Renal pelvis (tissue), 4 donors: Measurements from ENCODE around the gene GPR34. TPM values are rescaled to one million over a fixed set of nuclear protein-coding genes. Genes with fewer than 3 reads are reported as not detected.

Experiments
- DNase-seq: peaks from one replicate; pipeline ENCODE4 v3.0.0-alpha.2; 2013
- polyA plus RNA-seq, 3 donors: library from polyadenylated mRNA; unstranded; fragments of 120-200 nt; gene quantifications; one replicate each; pipeline ENCODE4 v1.2.1, GENCODE V29; 2013; ENCODE audit not compliant: insufficient read length in 3 of 3

Gene GPR34
- polyA plus RNA-seq, 3 donors: 4.4 to 6.0 (median 5.0) TPM

DNA sequence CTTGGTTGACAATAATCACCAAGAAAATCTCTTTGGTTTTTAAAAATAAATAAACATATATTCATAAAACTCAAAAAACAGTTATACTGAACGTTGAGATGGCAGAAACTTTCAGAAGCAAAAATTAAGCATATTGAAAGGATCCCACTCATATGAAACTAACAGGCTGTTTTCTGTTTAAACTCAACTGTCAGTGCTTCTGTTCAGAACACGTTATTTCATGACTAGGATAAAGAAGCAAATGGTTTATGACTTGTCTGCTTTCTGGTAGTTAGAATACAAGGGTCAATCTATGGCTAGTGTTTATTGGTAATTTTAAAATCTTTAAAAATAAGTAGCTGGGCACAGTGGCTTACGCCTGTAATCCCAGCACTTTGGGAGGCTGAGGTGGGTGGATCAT lies 39.4 kb downstream of the GPR34 start:
- no peak for DNase-seq

DNA sequence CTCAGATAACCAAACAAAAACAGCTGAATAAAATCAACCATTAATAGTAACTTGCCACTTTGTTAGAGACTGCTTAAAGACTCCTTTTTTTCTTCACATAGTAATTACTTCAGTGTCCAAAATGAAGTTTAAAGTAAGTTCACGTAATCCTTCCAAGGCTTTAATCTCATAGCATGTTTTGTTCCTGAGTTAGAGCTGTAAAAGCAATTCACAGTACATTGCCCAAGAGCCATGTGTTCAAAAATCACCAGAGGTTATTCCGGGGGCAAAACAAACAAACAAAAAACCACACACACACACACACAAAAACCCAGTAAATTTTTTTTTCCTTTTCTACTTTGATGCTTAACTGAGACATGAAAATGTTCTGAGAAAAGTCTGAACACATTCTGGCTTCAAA lies 41.3 kb downstream of the GPR34 start:
- no peak for DNase-seq

DNA sequence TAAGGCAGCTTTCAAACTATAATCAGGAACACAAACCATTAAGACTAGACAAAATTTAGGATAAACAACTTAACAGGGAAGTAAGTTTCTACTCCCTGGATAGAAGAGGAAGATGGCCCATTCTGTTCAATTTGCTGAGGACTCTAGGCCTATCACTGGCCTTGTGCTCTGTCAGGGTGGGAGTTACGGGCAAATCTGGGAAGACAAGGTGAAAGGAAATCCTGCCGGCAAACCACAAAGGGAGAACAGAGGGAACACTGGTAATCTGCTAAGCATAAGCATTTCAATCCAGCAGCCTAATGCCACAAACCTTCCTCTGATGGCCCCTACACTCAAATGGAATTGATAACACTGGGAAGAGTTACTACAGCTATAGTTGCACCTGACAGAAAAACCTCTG lies 43.5 kb downstream of the GPR34 start:
- no peak for DNase-seq

DNA sequence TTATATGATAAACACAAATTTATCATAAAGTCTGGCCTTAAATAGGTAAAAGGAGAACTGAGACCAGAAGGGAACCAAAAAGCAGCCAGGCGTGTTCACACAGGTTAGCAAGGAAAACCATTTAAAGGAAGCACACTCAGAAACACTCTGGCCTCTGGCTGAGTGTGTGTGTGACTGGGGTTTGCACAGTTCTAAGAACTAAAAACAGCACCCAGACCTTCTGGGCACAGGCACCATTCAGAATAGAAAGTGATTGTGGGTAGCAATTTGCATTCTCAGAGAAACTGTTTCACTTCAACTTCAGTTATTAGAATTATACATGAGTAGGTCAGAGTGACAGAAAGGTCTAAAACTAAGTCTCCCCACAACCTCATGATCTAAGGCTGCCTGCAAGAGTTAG lies 45.2 kb downstream of the GPR34 start:
- no peak for DNase-seq

DNA sequence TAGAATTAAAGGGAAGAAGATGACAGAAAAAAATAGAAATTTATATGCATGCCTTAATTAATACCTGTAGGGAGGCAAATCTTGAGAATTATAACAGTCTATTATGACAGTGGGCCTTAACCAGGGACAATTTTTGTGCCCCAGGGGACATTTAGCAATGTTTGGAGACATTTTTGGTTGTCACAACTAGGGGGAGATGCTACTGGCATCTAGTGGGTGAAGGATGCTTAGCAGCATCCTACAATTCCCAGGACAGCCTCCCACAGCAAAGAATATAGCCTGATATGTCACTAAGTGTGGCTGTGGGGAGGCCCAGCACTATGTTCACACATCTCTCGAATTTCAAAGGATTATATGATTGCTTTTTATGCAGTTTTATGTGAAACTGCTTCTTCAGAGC lies 45.8 kb downstream of the GPR34 start:
- DNase-seq: no peak

DNA sequence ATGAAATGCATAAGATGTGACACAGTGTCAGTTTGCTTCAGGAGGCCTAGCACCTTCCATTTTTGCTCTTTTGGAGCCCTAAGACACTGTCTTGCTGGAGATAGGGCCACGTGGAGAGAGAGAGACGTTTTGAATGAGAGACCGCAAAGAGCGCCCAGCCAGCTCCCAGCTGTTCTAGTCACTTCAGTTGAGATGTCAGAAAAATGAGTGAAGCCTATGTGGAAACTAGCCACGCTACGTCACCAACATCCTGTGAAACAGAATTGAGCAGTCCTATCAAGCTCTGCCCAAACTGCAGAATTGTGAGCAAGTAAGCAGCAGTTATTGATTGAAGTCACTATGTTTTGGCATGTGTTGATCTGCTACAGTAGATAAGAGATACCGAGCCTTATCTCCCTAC lies 48.3 kb downstream of the GPR34 start:
- DNase-seq: no peak

DNA sequence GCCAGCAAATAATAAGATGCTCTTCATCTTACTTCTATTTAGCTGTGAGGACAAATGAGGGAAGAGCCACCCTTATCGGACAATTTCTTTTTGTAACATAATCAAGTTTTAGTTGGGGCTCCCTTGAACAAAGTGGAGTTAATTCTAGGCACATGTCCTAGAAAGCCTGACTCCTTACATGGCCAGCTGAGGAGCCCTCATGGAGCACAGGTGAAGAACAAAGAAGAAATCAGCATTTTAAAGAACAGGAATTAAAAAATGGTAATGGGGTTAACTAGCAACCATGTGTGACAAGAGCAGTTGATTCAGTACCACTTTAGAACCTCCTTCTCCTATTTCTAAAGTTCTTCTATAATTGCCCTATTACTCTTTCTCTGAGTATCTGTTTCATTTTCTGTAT lies 51.1 kb downstream of the GPR34 start:
- no peak for DNase-seq

Other genes starting within 250 kb of the GPR34 start
- gene NYX, start 241.6 kb upstream of the GPR34 start, polyA plus RNA-seq: under 1 TPM in 2 of 3 donors, not detected in 1; 0.09 to 0.10 TPM
- gene GPR82, start 35.2 kb downstream of the GPR34 start, polyA plus RNA-seq: under 1 TPM; 0.10 to 0.21 (median 0.13) TPM
- gene CASK, start 234.6 kb downstream of the GPR34 start, polyA plus RNA-seq: 10 to 100 TPM; 43.6 to 48.2 (median 47.1) TPM